Kasumi-1 (cell line): ENCODE data around the gene TMEM200A.
A peak's percentile ranks its signal among the peaks of the same experiment; 100 is the strongest.
"Not testable (repeated sequence)": the region's sequence is repeated elsewhere in the genome, so short reads cannot be mapped to it uniquely, and the experiment has no call there.

Experiments used
- DNase-seq, 2 experiments: peaks; one replicate each; lab custom pipeline; 2025; lab: John Stamatoyannopoulos, UW

The TMEM200A gene

GRCh38 chr6:130365166-130366106 is at the start of gene TMEM200A:
TMEM200A (plus strand) TSS chr6:130366017; CDS start chr6:130440423, 74,406 bp downstream.
- peak in 1 of 2 experiments; percentile 29 for DNase-seq

- no peak for DNase-seq
Measured at GRCh38 chr6:130320908-130321307, 44.9 kb upstream of the TMEM200A start.

GRCh38 chr6:130322673-130323268 is 43.0 kb upstream of the TMEM200A start:
- peak; percentile 71 to 84 for DNase-seq

GRCh38 chr6:130324657-130325056 is 41.2 kb upstream of the TMEM200A start:
- DNase-seq: no peak

GRCh38 chr6:130326496-130326895 is 39.3 kb upstream of the TMEM200A start:
- DNase-seq: no peak

GRCh38 chr6:130337534-130337933 is 28.3 kb upstream of the TMEM200A start:
- no peak for DNase-seq

GRCh38 chr6:130346324-130346723 is 19.5 kb upstream of the TMEM200A start:
- DNase-seq: not testable (repeated sequence)

- no peak for DNase-seq
Measured at GRCh38 chr6:130354322-130354721, 11.5 kb upstream of the TMEM200A start.

GRCh38 chr6:130355572-130355971 is 10.2 kb upstream of the TMEM200A start:
- no peak for DNase-seq

- DNase-seq: no peak
Measured at GRCh38 chr6:130357436-130357835, 8.4 kb upstream of the TMEM200A start.

- DNase-seq: no peak
Measured at GRCh38 chr6:130359736-130360135, 6.1 kb upstream of the TMEM200A start.

- no peak for DNase-seq
Measured at GRCh38 chr6:130362128-130362527, 3.7 kb upstream of the TMEM200A start.

- no peak for DNase-seq
Measured at GRCh38 chr6:130364224-130364780, 1.5 kb upstream of the TMEM200A start.

- no peak for DNase-seq
Measured at GRCh38 chr6:130366107-130367005, 539 bp downstream of the TMEM200A start.

GRCh38 chr6:130367767-130368166 is 1.9 kb downstream of the TMEM200A start:
- no peak for DNase-seq

- no peak for DNase-seq
Measured at GRCh38 chr6:130368576-130368975, 2.8 kb downstream of the TMEM200A start.

- no peak for DNase-seq
Measured at GRCh38 chr6:130369831-130370230, 4.0 kb downstream of the TMEM200A start.

GRCh38 chr6:130371921-130372420 is 6.2 kb downstream of the TMEM200A start:
- DNase-seq: no peak

- no peak for DNase-seq
Measured at GRCh38 chr6:130372786-130373185, 7.0 kb downstream of the TMEM200A start.

- DNase-seq: no peak
Measured at GRCh38 chr6:130373992-130374391, 8.2 kb downstream of the TMEM200A start.

- DNase-seq: no peak
Measured at GRCh38 chr6:130376936-130377335, 11.1 kb downstream of the TMEM200A start.

GRCh38 chr6:130377371-130377770 is 11.6 kb downstream of the TMEM200A start:
- DNase-seq: no peak
